GM12878 (cell line): ENCODE measurements around the gene PTPRM. TPM values are rescaled to one million over a fixed set of nuclear protein-coding genes. Genes with fewer than 3 reads are reported as not detected.

ENCODE experiments used
- ATAC-seq: fragments of 200-7000 bp; cut with Tn5 transposase; 3 replicates; pipeline ENCODE4 v1.9.1; 2020; ENCODE audit warnings: mild to moderate bottlenecking, moderate library complexity
- BruUV-seq: library from RNA; stranded (reverse); fragments of 400-500 nt; replicated peaks from 2 replicates; lab custom pipeline; 2021; lab: Mats Ljungman, UMichigan
- CTCF ChIA-PET: fragments of 300-600 bp; sonication (Branson Sonifier 250); formaldehyde crosslinking; extraction: SDS; loops from one replicate; lab custom pipeline; 2021; ENCODE audit warnings: inconsistent platforms; lab: Yijun Ruan, JAX
- POLR2A ChIA-PET: fragments of 350-600 bp; formaldehyde crosslinking; extraction: SDS; loops from one replicate; lab custom pipeline; 2021; ENCODE audit warnings: inconsistent platforms; lab: Charles Lee
- RAD21 ChIA-PET: fragments of 300-600 bp; sonication (Branson Sonifier 250); formaldehyde crosslinking; loops from one replicate; lab custom pipeline; 2023; ENCODE audit warnings: antibody characterized with exemption; ENCODE audit not compliant: unreplicated experiment; lab: Charles Lee
- SMC1A ChIA-PET: fragments of 300-600 bp; sonication (Branson Sonifier 250); formaldehyde crosslinking; loops from one replicate; lab custom pipeline; 2023; ENCODE audit not compliant: unreplicated experiment, uncharacterized antibody; lab: Charles Lee
- DNase-seq: peaks from one replicate; pipeline ENCODE4 v3.0.0-alpha.2; 2011; ENCODE audit warnings: low read depth, low spot score
- FAIRE-seq: peaks from 3 replicates; lab custom pipeline; 2011; peaks lifted over from hg19 to GRCh38; lab: Jason Lieb, UNC
- H2AFZ ChIP-seq: 2 replicates; pipeline ENCODE4 v1.6.0; 2011; ENCODE audit warnings: low read depth, low read length, control low read depth; ENCODE audit not compliant: control insufficient read depth
- H3K27ac ChIP-seq: 2 replicates; pipeline ENCODE4 v1.5.1; 2011; ENCODE audit warnings: control low read depth; ENCODE audit not compliant: control insufficient read depth, insufficient read depth
- H3K27me3 ChIP-seq, 2 experiments: replicated peaks in 1 of 2; 2 replicates each; pipeline versions ENCODE4 v1.6.0 to v1.6.1; 2011; ENCODE audit warnings: low read length in 1 of 2; ENCODE audit not compliant: control insufficient read depth in 2 of 2, insufficient read depth in 2 of 2
- H3K36me3 ChIP-seq, 2 experiments: 2 replicates each; pipeline ENCODE4 v1.5.1; 2011; ENCODE audit warnings: low read length in 1 of 2; ENCODE audit not compliant: control insufficient read depth in 2 of 2, insufficient read depth in 2 of 2
- H3K4me1 ChIP-seq: 2 replicates; pipeline ENCODE4 v1.6.1; 2011; ENCODE audit warnings: mild to moderate bottlenecking, low read length, moderate library complexity, mixed read lengths; ENCODE audit not compliant: control insufficient read depth, insufficient read depth
- H3K4me2 ChIP-seq: 2 replicates; pipeline ENCODE4 v1.6.0; 2011; ENCODE audit warnings: control low read depth; ENCODE audit not compliant: control insufficient read depth, insufficient read depth
- H3K4me3 ChIP-seq: fragments of 200-600 bp; sonication (generic); 2 replicates; pipeline ENCODE4 v1.5.1; 2016
- H3K79me2 ChIP-seq: 2 replicates; pipeline ENCODE4 v1.6.0; 2011; ENCODE audit warnings: low read length; ENCODE audit not compliant: control insufficient read depth, insufficient read depth
- H3K9ac ChIP-seq: 2 replicates; pipeline ENCODE4 v1.8.0; 2011; ENCODE audit warnings: low read length, control low read depth, mixed read lengths; ENCODE audit not compliant: control insufficient read depth, insufficient read depth
- H3K9me3 ChIP-seq: replicated peaks from 3 replicates; pipeline ENCODE4 v1.5.1; 2011; ENCODE audit warnings: mild to moderate bottlenecking, low read length; ENCODE audit not compliant: control insufficient read depth, insufficient read depth
- H4K20me1 ChIP-seq: 2 replicates; pipeline ENCODE4 v1.6.0; 2011; ENCODE audit not compliant: control insufficient read depth, insufficient read depth
- BACH1 ChIP-seq: fragments of 450-650 bp; IDR thresholded peaks from 2 replicates; pipeline ENCODE4 v1.6.1; 2017; ENCODE audit warnings: mild to moderate bottlenecking, borderline replicate concordance
- CHD1 ChIP-seq: IDR thresholded peaks from 2 replicates; pipeline ENCODE4 v1.6.1; 2012; ENCODE audit warnings: low read depth, low read length, improper control_type of control experiment
- NFYA ChIP-seq: IDR thresholded peaks from 2 replicates; pipeline ENCODE4 v1.6.1; 2011; ENCODE audit warnings: low read depth, mild to moderate bottlenecking, low read length, improper control_type of control experiment, borderline replicate concordance
- PML ChIP-seq: IDR thresholded peaks from 2 replicates; pipeline ENCODE4 v1.6.1; 2012; ENCODE audit warnings: low read length, inconsistent platforms
- POLR2A ChIP-seq: IDR thresholded peaks from 2 replicates; pipeline ENCODE4 v1.6.1; 2011; ENCODE audit warnings: low read depth, mild to moderate bottlenecking, low read length
- POLR2AphosphoS5 ChIP-seq: IDR thresholded peaks from 2 replicates; pipeline ENCODE4 v1.6.1; 2011; ENCODE audit warnings: mild to moderate bottlenecking, low read length, inconsistent platforms
- SUZ12 ChIP-seq: fragments of 200-600 bp; sonication (generic); IDR thresholded peaks from one replicate; pipeline ENCODE4 v1.6.1; 2018; ENCODE audit warnings: antibody characterized with exemption, mild to moderate bottlenecking; ENCODE audit not compliant: unreplicated experiment
- WGBS: methylation state at CpG from one replicate; pipeline ENCODE4 v1.1.6; 2016; ENCODE audit warnings: low lambda C conversion rate; ENCODE audit not compliant: insufficient replicate concordance, insufficient coverage; ENCODE audit errors: missing lambda C conversion rate; 5-methylcytosine and 5-hydroxymethylcytosine counted together
- in situ Hi-C: fragments of 300-500 bp; cut with MboI; formaldehyde crosslinking; loops from 9 replicates; pipeline ENCODE4 v1.14.3; 2018; ENCODE audit warnings: mixed read lengths
- intact Hi-C: fragments of 100-400 bp; cut with micrococcal nuclease; formaldehyde crosslinking; loops from one replicate; pipeline ENCODE4 v1.14.2; 2022; ENCODE audit not compliant: unreplicated experiment
- polyA plus RNA-seq, 11 experiments: library from polyadenylated mRNA; depleted of rRNA in 4 of 11; unstranded in 6 of 11; stranded (reverse) in 5 of 11; fragments of >200 nt; fragmentation: Nextera tagmentation in 4 of 11; fragmentation: Illumina TruSeq in 1 of 11; extraction: Ambion mirVana in 4 of 11; extraction: Trizol in 1 of 11; gene quantifications; 1 replicate in 1 of 11; 2 replicates in 10 of 11; pipeline versions ENCODE4 v1.2.1 to v1.2.3, GENCODE V29; 2011 to 2016; ENCODE audit warnings: inconsistent platforms in 2 of 11, missing spikeins in 2 of 11, low read depth in 1 of 11
- total RNA-seq, 4 experiments: library from RNA; depleted of rRNA in 3 of 4; stranded (reverse); fragments of >200 nt in 3 of 4; fragmentation: Illumina TruSeq in 1 of 4; extraction: Trizol in 1 of 4; gene quantifications; 2 replicates each; pipeline versions ENCODE4 v1.2.1 to v1.2.3, GENCODE V29; 2013 to 2021

PTPRM gene
- total and polyA plus RNA-seq, 10 of the 15 experiments (the other 5 are each of a cell fraction or from before 2014, with no cell fraction given) = 0.07 to 22.6 (median 0.60) TPM

- 3% methylated on average over 2 of the region's 2 CpGs for WGBS
- no peak for DNase-seq
- POLR2A ChIA-PET = interaction anchor here (0.5 kb wide), 1 partner anchor 48 kb away, joined by 4 read pairs; no protein-coding TSS in a partner anchor
- H3K9me3 ChIP-seq = no peaks in the 10 kb centered on the region
- BruUV-seq = no TSS peak
- H2AFZ ChIP-seq = no peak overlapping the region
- RAD21 ChIA-PET = no interaction called here
- in situ Hi-C loops = no loop called here
- no peaks in the 10 kb centered on the region for H3K4me1 ChIP-seq
- TF ChIP-seq PML = no peak
- TF ChIP-seq POLR2A = no peak
- no peak for TF ChIP-seq POLR2AphosphoS5
- no peak for TF ChIP-seq NFYA
- no peak for TF ChIP-seq SUZ12
- no peak for TF ChIP-seq BACH1
- intact Hi-C loops = no loop called here
- no peak overlapping the region for H3K9ac ChIP-seq
- H3K27me3 ChIP-seq = no peaks in the 10 kb centered on the region
- H3K4me2 ChIP-seq = no peak overlapping the region
- no peaks in the 10 kb centered on the region for H4K20me1 ChIP-seq
- SMC1A ChIA-PET = no interaction called here
- no peak overlapping the region for H3K4me3 ChIP-seq
- FAIRE-seq = no peak
- CTCF ChIA-PET = no interaction called here
- H3K79me2 ChIP-seq = no peaks in the 10 kb centered on the region
- H3K27ac ChIP-seq = no peak overlapping the region
- ATAC-seq = no peak
- no peaks in the 10 kb centered on the region for H3K36me3 ChIP-seq
Measured at GRCh38 chr18:7749008-7749405, 181.9 kb downstream of the PTPRM start.

GRCh38 chr18:7749510-7749981, 182.4 kb downstream of the PTPRM start:
- no peaks in the 10 kb centered on the region for H3K36me3 ChIP-seq
- no peaks in the 10 kb centered on the region for H3K79me2 ChIP-seq
- 3% methylated on average over 2 of the region's 2 CpGs for WGBS
- ATAC-seq = no peak
- no peak for TF ChIP-seq CHD1
- TF ChIP-seq, all 136 proteins: peak for 0
- Histone ChIP-seq H3K4me3 (no peak overlapping the region), H3K4me2 (no peak overlapping the region), H3K9ac (no peak overlapping the region), H3K9me3 (no peaks in the 10 kb centered on the region), H4K20me1 (no peaks in the 10 kb centered on the region), H2AFZ (no peak overlapping the region), H3K4me1 (no peaks in the 10 kb centered on the region), H3K27ac (no peak overlapping the region), H3K27me3 (no peaks in the 10 kb centered on the region; a peak in 1 of 4 replicates)
- ChIA-PET CTCF (no interaction called here), RAD21 (no interaction called here), SMC1A (no interaction called here), POLR2A (no interaction called here)
- DNase-seq (no peak), FAIRE-seq (no peak)
- no TSS peak for BruUV-seq
- in situ Hi-C loops = no loop called here
- intact Hi-C loops = no loop called here
